OCI-LY1 (cell line): ENCODE results near the gene MXRA8.

Source experiments
- CTCF ChIP-seq: fragments of 200-600 bp; sonication (generic), shearing (Covaris generic); IDR thresholded peaks from 2 replicates; pipeline ENCODE4 v1.5.1; 2017; ENCODE audit warnings: mild to moderate bottlenecking, antibody characterized with exemption, low read length, moderate library complexity, mixed read lengths
- EZH2 ChIP-seq: fragments of 200-600 bp; sonication (generic), shearing (Covaris generic); IDR thresholded peaks from 2 replicates; pipeline ENCODE4 v1.8.0; 2017; ENCODE audit warnings: borderline replicate concordance, mixed run types, mild to moderate bottlenecking, antibody characterized with exemption, low read length, moderate library complexity, mixed read lengths

DNA sequence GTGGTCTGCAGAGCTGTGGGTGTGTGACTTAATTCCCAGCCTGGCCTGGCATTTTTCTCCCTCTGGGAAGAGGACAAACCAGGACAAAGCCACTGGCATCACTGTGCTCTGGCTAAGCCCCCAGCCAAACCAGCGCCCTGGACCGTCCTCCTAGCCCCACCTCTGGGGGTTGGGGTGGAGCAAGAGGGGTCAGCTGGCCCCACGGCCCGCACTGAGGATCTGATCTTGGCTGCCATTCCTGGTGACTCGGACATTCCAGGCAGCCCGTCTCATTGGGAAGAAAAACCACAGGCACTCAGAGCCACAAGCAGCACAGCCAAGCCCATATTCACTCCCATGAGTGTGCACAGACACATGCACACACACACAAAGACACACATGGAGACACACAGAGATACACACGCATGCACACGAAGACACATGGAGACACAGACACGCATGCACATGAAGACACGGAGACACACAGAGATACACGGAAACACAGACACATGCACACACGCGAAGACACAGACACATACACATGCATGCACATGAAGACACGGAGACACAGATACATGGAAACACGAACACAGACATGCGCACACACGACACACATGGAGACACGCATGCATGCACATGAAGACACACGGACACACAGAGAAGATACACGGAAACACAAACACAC, 2.3 kb upstream of the MXRA8 start:
- TF ChIP-seq CTCF (no peak), EZH2 (no peak)
